NOMO-1 treated with dmso at 0.1 percent for 144 hours (cell line): ENCODE results near the gene COPB2.
"Not testable (repeated sequence)": the region's sequence is repeated elsewhere in the genome, so short reads cannot be mapped to it uniquely, and the experiment has no call there.

ENCODE experiments used
- DNase-seq: peaks from one replicate; lab custom pipeline; 2025; ENCODE audit not compliant: unreplicated experiment; lab: John Stamatoyannopoulos, UW

COPB2 gene

GRCh38 chr3:139389552-139390368 lies at the start of gene COPB2:
Gene COPB2 (minus strand): TSS chr3:139389647. CDS start chr3:139389550, 97 bp downstream.
- DNase-seq = peak; percentile 100

- no peak for DNase-seq
Measured at GRCh38 chr3:139434764-139435307, 45.4 kb upstream of the COPB2 start.

- no peak for DNase-seq
Measured at GRCh38 chr3:139434228-139434627, 44.8 kb upstream of the COPB2 start.

- no peak for DNase-seq
Measured at GRCh38 chr3:139433089-139433488, 43.6 kb upstream of the COPB2 start.

GRCh38 chr3:139430493-139430892 lies 41.0 kb upstream of the COPB2 start:
- no peak for DNase-seq

- DNase-seq = peak; percentile 91
Measured at GRCh38 chr3:139427283-139428060, 38.0 kb upstream of the COPB2 start.

GRCh38 chr3:139425745-139426400 lies 36.4 kb upstream of the COPB2 start:
- no peak for DNase-seq

- no peak for DNase-seq
Measured at GRCh38 chr3:139423232-139423631, 33.8 kb upstream of the COPB2 start.

GRCh38 chr3:139421460-139421859 lies 32.0 kb upstream of the COPB2 start:
- no peak for DNase-seq

GRCh38 chr3:139421040-139421439 lies 31.6 kb upstream of the COPB2 start:
- no peak for DNase-seq

GRCh38 chr3:139418144-139418543 lies 28.7 kb upstream of the COPB2 start:
- no peak for DNase-seq

- no peak for DNase-seq
Measured at GRCh38 chr3:139416275-139416674, 26.8 kb upstream of the COPB2 start.

- no peak for DNase-seq
Measured at GRCh38 chr3:139414608-139415224, 25.3 kb upstream of the COPB2 start.

GRCh38 chr3:139412891-139413290 lies 23.4 kb upstream of the COPB2 start:
- DNase-seq = not testable (repeated sequence)

- DNase-seq = not testable (repeated sequence)
Measured at GRCh38 chr3:139401155-139401554, 11.7 kb upstream of the COPB2 start.

GRCh38 chr3:139396707-139397106 lies 7.3 kb upstream of the COPB2 start:
- no peak for DNase-seq

- DNase-seq = no peak
Measured at GRCh38 chr3:139394116-139394515, 4.7 kb upstream of the COPB2 start.

GRCh38 chr3:139388821-139389551 lies 461 bp downstream of the COPB2 start:
- DNase-seq = no peak

- no peak for DNase-seq
Measured at GRCh38 chr3:139388077-139388476, 1.4 kb downstream of the COPB2 start.

GRCh38 chr3:139382291-139382690 lies 7.2 kb downstream of the COPB2 start:
- not testable (repeated sequence) for DNase-seq
